GM19455 (cell line): ENCODE measurements around the gene RBM4.

Experiments used
- ATAC-seq: cut with Tn5 transposase; IDR thresholded peaks from one replicate; pipeline ENCODE4 v1.9.1; 2021; ENCODE audit not compliant: unreplicated experiment

RBM4 gene

DNA sequence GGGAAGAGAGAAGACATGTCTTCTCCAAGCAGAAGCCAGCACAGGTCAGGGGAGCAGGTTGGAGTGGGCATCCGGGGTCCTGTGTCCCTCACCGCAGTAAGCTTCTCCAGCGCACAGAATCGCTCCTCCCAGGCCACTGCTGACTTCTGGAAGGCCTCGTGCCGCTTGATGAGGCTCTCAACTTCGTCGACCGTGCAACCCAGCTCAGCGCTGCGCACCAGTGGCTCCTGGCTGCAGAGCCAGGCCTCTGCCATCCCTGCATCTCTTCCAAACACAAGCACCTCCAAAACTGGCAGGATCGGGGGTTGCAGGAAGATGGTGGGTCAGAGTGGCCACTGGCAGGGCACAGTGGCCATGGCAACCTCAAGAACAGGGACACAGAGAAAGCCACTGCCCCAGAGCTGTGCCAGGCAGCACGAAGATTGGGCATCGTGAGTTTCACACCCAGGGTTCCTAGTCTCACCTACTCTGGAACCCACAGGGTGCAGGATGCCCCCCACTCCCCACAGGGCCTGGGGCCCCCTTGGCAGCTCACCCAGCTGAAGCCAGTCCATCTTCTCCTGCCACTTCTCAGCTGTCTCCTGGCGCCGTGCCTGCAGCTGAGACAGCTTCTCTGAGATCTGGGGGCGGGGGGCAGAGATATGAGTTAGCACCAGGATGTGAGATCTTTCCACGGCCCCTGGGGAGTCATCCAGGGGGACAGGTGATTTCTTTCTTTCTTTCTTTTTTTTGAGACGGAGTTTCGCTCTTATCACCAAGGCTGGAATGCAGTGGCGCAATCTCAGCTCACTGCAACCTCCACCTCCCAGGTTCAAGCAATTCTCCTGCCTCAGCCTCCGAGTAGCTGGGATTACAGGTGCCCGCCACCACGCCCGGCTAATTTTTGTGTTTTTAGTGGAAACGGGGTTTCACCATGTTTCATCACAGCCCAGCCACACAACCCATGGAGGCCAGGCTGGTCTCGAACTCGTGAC, 50.3 kb downstream of the RBM4 start:
- ATAC-seq = no peak

DNA sequence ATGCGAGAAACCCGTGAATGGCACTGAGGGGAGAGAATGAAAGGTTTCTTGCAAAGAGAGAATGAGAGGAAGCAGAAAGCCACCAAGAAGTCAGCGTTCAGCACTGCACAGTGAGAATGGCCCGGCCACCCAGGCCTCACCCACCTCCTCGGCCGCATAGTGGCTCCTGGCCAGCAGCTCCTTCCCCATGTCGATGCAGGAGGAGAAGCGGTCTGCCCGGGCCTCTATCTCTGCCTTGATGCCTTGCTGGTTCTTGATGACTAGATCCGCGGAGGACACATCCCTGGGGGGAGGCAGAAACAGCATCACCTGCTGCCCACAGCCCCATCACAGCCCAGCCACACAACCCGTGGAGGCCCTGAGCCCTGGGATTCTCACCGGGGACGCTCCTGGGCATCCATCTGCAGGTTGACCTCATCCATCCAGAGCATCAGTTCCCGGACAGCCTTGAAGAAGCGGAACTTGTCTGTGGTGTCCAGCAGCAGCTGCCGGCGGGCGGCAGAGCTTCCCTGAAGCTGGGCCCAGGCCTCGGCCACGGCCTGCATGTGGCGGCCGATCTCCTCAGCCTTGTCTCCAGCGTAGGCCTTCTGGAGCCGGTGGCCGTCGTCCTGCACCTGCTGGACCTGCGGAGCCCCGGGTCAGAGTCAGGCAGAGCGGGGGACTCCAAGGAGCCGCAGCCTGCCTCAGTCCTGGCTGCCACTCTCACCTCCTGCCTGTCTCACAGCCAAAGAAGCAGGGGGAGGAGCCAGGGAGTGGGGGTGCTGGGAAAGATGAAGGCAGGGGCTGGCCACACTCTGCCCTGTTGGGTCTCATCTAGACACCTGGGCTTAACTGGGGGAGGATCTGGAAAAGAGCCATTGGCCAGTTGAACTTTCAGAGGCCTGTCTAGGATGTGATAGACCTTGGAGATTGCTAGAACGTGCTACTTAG, 51.4 kb downstream of the RBM4 start:
- ATAC-seq = no peak

DNA sequence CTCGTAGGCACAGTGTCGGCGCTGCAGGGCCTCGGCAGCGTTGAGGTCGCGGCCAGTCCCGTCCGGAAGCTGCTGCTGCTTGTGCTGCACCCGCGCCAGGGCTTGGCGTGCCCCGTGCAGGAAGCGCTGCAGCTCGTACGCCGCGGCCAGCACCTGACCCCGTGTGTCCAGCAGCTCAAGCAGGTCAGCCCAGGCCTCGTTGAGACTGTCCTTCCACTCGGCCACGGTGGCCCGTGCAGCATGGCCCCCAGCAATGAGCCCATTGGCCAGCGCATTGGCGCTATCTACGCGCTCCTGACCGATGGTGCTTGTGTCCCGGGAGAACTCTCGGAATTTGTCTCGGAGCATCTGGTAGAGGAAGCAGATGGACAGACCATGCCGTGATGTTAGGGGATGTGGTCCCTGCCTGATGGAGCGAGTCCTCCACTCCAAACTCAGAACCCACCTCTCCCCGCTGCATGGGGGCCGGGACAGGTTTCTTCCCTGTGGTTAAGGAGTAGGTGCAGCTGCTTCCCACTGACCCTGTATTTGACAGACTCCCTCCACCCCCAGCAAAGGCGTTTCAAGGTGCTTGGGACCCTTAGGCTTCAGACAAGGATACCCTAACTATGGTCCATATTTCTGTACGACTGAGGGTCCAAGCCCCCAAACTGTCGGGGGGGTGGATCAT, 52.9 kb downstream of the RBM4 start:
- ATAC-seq = no peak

DNA sequence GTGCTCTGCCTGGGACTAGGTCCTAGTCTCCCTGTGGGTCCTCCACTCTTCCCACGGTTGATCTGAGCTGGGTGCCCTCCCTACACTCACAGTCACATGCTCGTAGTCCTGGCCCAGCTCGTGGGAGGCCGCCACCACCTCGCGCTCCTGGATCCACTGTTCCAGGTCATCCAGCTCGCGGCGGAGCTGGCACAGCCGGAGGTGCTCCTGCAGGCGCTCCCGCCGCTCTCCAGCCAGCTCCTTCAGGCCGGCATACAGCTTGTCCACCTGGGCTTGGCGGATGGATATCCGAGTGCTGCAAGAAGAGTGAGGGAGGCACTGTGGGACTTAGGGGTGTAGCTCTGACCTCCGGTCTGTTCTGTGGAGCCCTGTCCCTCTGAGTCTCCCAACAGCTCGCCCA, 53.9 kb downstream of the RBM4 start:
- ATAC-seq = no peak

DNA sequence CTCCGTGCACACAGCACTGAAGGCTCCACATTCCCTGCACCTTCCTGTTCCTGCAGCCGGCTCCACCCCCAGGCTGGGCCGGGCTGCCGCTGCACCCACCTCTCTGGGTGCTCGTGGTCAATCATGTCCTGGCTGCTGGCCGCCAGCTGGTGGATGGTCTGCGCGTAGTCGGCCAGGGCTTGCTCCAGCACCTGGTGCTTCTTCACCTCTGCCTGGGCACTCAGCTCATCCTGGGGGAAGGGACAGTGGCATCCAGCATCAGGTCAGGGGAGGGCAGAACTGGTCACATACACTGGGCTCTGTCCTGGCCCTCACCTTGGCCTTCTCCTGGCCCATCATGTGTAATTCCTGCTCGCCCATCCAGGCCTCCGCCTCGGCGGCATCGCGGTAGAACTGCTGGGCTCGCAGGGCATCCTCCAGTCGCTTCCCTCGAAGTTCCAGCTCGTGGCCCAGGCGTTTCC, 54.4 kb downstream of the RBM4 start:
- ATAC-seq = no peak

DNA sequence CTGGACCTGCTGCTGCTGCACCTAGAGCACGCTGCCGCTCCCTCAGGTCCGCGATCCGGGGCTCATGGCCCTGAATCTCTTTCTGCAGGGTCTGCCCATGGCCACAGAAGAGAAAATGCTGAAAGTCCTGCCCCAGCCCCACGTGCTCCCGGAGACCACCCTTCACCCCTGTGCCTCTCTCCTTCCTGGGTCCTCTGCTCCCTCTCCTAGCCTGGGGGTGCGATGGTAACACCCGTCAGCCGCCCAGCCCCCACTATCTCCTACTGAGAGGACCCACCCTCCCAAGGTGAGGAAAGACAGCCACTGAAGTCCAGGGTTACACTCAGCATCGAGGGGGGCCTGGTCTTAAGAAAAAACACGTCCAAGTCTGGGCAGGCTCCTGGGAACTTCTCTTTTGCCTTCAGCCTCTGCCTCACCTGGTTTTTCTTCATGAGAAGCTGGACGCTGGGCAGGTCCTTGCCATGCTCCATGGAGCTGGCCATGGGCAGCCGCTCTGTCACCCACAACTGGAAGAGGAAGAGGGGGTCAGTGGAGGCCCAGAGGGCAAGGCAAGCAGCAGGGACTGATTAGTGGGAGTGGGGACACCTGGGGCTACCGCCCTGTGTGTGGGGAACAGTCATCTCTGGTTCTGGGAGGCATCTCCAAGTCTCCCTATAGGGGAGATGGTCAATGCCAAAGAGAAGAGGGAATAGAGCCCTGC, 55.0 kb downstream of the RBM4 start:
- ATAC-seq = no peak

DNA sequence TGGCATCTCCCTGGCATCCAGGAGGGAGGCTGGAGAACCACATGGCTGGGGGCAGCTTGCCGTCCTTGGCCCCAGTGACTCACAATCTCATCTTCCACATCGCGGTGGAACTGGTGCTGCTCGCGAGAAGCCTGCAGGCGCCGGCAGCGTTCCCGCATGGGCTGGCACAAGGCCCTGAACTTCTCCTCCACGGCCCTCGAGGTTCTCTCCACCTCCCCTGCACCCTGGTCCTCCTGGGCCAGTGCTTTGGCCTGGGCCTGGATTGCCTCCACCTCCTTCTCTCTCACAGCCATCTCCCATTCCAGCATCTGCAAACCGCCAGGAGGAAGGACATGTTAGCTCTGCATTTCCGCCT, 55.5 kb downstream of the RBM4 start:
- ATAC-seq = no peak

DNA sequence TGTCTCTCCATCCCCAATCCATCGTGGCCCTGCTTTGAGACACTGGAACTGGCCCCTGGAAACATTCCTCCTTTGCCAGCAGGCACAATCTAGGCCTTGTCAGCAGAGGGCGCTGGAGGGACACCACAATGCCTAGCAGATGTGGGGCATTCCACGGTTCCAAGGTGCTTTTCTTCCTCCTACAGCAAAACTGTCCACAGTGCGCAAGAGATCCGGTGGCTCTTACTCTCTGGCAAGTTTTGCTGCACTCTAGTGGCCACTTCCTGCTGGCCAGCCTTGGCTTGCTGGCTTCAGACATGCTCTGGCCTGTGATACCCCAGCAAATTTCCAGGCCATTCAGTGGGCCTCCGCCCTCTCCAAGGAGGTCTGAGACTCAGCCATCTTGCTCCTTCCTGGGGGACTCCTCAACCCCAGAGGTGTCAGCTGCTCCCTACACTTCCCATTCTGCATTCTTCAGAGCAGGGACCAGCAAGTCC, 56.3 kb downstream of the RBM4 start:
- no peak for ATAC-seq
